A549 (cell line): Measurements from ENCODE around the gene HNRNPR. TPM values are rescaled to one million over a fixed set of nuclear protein-coding genes. Genes with fewer than 3 reads are reported as not detected.

ENCODE experiments used
- ATAC-seq, 2 experiments: fragments of 200-7000 bp in 1 of 2; fragments of >200 bp in 1 of 2; cut with Nextera tagmentation in 1 of 2; cut with Tn5 transposase in 1 of 2; 3 replicates each; pipeline versions ENCODE4 v1.8.0 to v1.9.1; 2018 to 2020; ENCODE audit warnings: mild to moderate bottlenecking in 1 of 2, moderate library complexity in 1 of 2
- CTCF ChIA-PET: fragments of 300-600 bp; sonication (Branson Sonifier 250); formaldehyde crosslinking; extraction: SDS; loops from one replicate; lab custom pipeline; 2021; ENCODE audit warnings: antibody characterized with exemption, inconsistent platforms; lab: Yijun Ruan, JAX
- POLR2A ChIA-PET: fragments of 350-600 bp; formaldehyde crosslinking; extraction: SDS; loops from one replicate; lab custom pipeline; 2021; ENCODE audit warnings: antibody characterized with exemption, inconsistent platforms; lab: Yijun Ruan, JAX
- DNase-seq, 2 experiments: peaks; one replicate each; pipeline versions ENCODE4 v3.0.0 to v3.0.0-alpha.2; 2011 to 2016; ENCODE audit warnings: low read depth in 1 of 2, low spot score in 1 of 2
- FAIRE-seq: peaks from 2 replicates; lab custom pipeline; 2011; peaks lifted over from hg19 to GRCh38; lab: Jason Lieb, UNC
- H3K27ac ChIP-seq, 2 experiments: fragments of >200 bp; sonication (Bioruptor Twin); formaldehyde crosslinking; 3 replicates each; pipeline ENCODE4 v1.5.1; 2016 to 2017
- H3K4me1 ChIP-seq: fragments of >200 bp; sonication (Bioruptor Twin); formaldehyde crosslinking; 3 replicates; pipeline ENCODE4 v1.6.1; 2016
- H3K4me2 ChIP-seq: fragments of >200 bp; sonication (Bioruptor Twin); formaldehyde crosslinking; 3 replicates; pipeline ENCODE4 v1.6.1; 2016
- H3K4me3 ChIP-seq: fragments of >200 bp; sonication (Bioruptor Twin); formaldehyde crosslinking; 3 replicates; pipeline ENCODE4 v1.5.1; 2016
- H3K9me3 ChIP-seq: fragments of >200 bp; sonication (Bioruptor Twin); formaldehyde crosslinking; 3 replicates; pipeline ENCODE4 v1.6.1; 2016
- BCL3 ChIP-seq: fragments of >200 bp; sonication (Bioruptor Twin); formaldehyde crosslinking; IDR thresholded peaks from 3 replicates; pipeline ENCODE4 v1.6.1; 2016
- CTCF ChIP-seq: fragments of >200 bp; sonication (Bioruptor Twin); formaldehyde crosslinking; IDR thresholded peaks from 3 replicates; pipeline ENCODE4 v1.5.1; 2016
- HDAC2 ChIP-seq: fragments of 200-600 bp; sonication (generic); IDR thresholded peaks from 2 replicates; pipeline ENCODE4 v1.6.1; 2016
- HMGXB4 ChIP-seq: fragments of 250-450 bp; sonication (Bioruptor Pico); IDR thresholded peaks from 2 replicates; pipeline ENCODE4 v1.5.0; 2021; ENCODE audit warnings: mild to moderate bottlenecking, moderate library complexity, borderline replicate concordance
- MAX ChIP-seq: IDR thresholded peaks from 2 replicates; pipeline ENCODE4 v1.6.1; 2012
- NFE2L2 ChIP-seq: fragments of 150-350 bp; conservative IDR thresholded peaks from 2 replicates; pipeline ENCODE4 v1.6.1; 2014; ENCODE audit warnings: low read length
- PBX3 ChIP-seq: IDR thresholded peaks from 2 replicates; pipeline ENCODE4 v1.6.1; 2012
- PHF8 ChIP-seq: fragments of 200-600 bp; sonication (generic); IDR thresholded peaks from 2 replicates; pipeline ENCODE4 v1.6.1; 2016; ENCODE audit warnings: low read depth, mild to moderate bottlenecking, antibody characterized with exemption, moderate library complexity, borderline replicate concordance
- POLR2A ChIP-seq: IDR thresholded peaks from 2 replicates; pipeline ENCODE4 v1.6.1; 2012; ENCODE audit warnings: mild to moderate bottlenecking, low read length
- SREBF2 ChIP-seq: fragments of 450-650 bp; IDR thresholded peaks from 2 replicates; pipeline ENCODE4 v1.6.1; 2014; ENCODE audit warnings: mild to moderate bottlenecking, moderate library complexity
- TP53 ChIP-seq: fragments of 250-450 bp; sonication (Bioruptor Pico); IDR thresholded peaks from 2 replicates; pipeline ENCODE4 v1.5.0; 2021; ENCODE audit warnings: mild to moderate bottlenecking, moderate library complexity
- USF2 ChIP-seq: fragments of 450-650 bp; IDR thresholded peaks from 2 replicates; pipeline ENCODE4 v1.6.1; 2014; ENCODE audit warnings: antibody characterized with exemption
- WGBS: methylation state at CpG from one replicate; pipeline ENCODE4 v1.1.6; 2017; ENCODE audit errors: missing lambda C conversion rate; 5-methylcytosine and 5-hydroxymethylcytosine counted together
- polyA plus RNA-seq, 4 experiments: library from polyadenylated mRNA; depleted of rRNA in 3 of 4; stranded (reverse); fragments of >200 nt; fragmentation: RNase III in 1 of 4; extraction: RNeasy Plus Mini Kit Qiagen cat#74134 plus additional on column Dnase treatment in 1 of 4; gene quantifications; 2 replicates in 3 of 4; 3 replicates in 1 of 4; pipeline ENCODE4 v1.2.3, GENCODE V29; 2011 to 2017

Gene HNRNPR
- polyA plus RNA-seq, 2 of the 4 experiments (the other 2 are of a cell fraction) = 237 to 281 TPM

- no peak for FAIRE-seq
- peaks cover 17% of the 10 kb centered on the region for H3K4me1 ChIP-seq
- peak overlapping the region; percentile 97 for H3K4me2 ChIP-seq
- peak overlapping the region; percentile 98 to 99 for H3K27ac ChIP-seq
- DNase-seq = peak; percentile 93 to 98
- peak; percentile 96 for ATAC-seq
- ChIA-PET POLR2A (interaction anchor here (0.8 to 3.1 kb wide), 7 partner anchors 9 to 116 kb away, joined by 3 to 33 read pairs (median 4); partner anchors contain the start of genes ASAP3 and HNRNPR), CTCF (interaction anchor here (1.0 to 2.2 kb wide), 5 partner anchors 22 to 429 kb away, joined by 3 to 9 read pairs (median 4); partner anchors contain the start of gene HNRNPR)
- peak overlapping the region; percentile 87 for H3K4me3 ChIP-seq
- TF ChIP-seq USF2 = no peak
- TF ChIP-seq HDAC2 = no peak
- TF ChIP-seq TP53 = no peak
- TF ChIP-seq SREBF2 = no peak
- TF ChIP-seq HMGXB4 (CRISPR knock-in tag) = no peak
- peak; percentile 40 for TF ChIP-seq POLR2A
- no peak for TF ChIP-seq CTCF
- TF ChIP-seq BCL3 = no peak
- TF ChIP-seq MAX = peak; percentile 22; the same call in 1 of the 2 replicates
- peak; percentile 74 for TF ChIP-seq PBX3
- peak; percentile 40; the same call in 1 of the 2 replicates for TF ChIP-seq PHF8
- 5% methylated on average over 17 of the region's 41 CpGs for WGBS
- H3K9me3 ChIP-seq = peaks cover 38% of the 10 kb centered on the region
These were observed 23.9 kb upstream of the HNRNPR start for GRCh38 chr1:23367791-23368561.

- DNase-seq = peak in 1 of 2 experiments; percentile 15
- Histone ChIP-seq H3K4me2 (peak overlapping the region; percentile 68), H3K4me3 (peak overlapping the region; percentile 87), H3K27ac (peak overlapping the region; percentile 98 to 99), H3K4me1 (peaks cover 17% of the 10 kb centered on the region), H3K9me3 (peaks cover 44% of the 10 kb centered on the region)
- 51% methylated on average over 9 of the region's 9 CpGs for WGBS
- ChIA-PET CTCF (interaction anchor here (1.2 to 2.2 kb wide), 3 partner anchors 22 to 74 kb away, joined by 4 to 9 read pairs (median 9); partner anchors contain the start of gene HNRNPR), POLR2A (interaction anchor here (3.1 kb wide), 1 partner anchor 23 kb away, joined by 33 read pairs; the partner anchor contains the start of gene HNRNPR)
- TF ChIP-seq SREBF2 = no peak
- no peak for TF ChIP-seq CTCF
- no peak for TF ChIP-seq NFE2L2
- TF ChIP-seq POLR2A = no peak
- no peak for FAIRE-seq
- ATAC-seq = no peak
These were observed 23.3 kb upstream of the HNRNPR start for GRCh38 chr1:23367451-23367790.
